ENCODE measurements around the gene LRPAP1. TPM values are rescaled to one million over a fixed set of nuclear protein-coding genes. Genes with fewer than 3 reads are reported as not detected.

Gene LRPAP1
- total and polyA plus RNA-seq, 2 donors (not counting 1 experiment from before 2014, with no cell fraction given), result 64.6 to 86.8 TPM

- no peaks in the 10 kb centered on the region for H3K9me3 ChIP-seq (ENCODE audit: control extremely low read depth in 1 of 3, control insufficient read depth in 2 of 3, insufficient read depth in 1 of 3, low read length in 2 of 3)
- H3K27ac ChIP-seq (ENCODE audit: low read length in 2 of 2), result no peak overlapping the region
- DNase-seq (no peak), ATAC-seq (ENCODE audit: low read depth) (no peak)
- H3K4me2 ChIP-seq (replicated peaks; ENCODE audit: low read depth, low read length, poor library complexity, severe bottlenecking), result no peak overlapping the region
- Mint-ChIP-seq H3K27ac (no peak overlapping the region), H3K9me3 (ENCODE audit: insufficient read depth) (no peaks in the 10 kb centered on the region), H3K4me3 (no peak overlapping the region), H3K4me1 (no peaks in the 10 kb centered on the region), H3K27me3 (no peaks in the 10 kb centered on the region)
- no peak overlapping the region for H3K9ac ChIP-seq (ENCODE audit: low read length)
- H4K20me1 ChIP-seq (ENCODE audit: control insufficient read depth, insufficient read depth, low read length, poor library complexity, severe bottlenecking), result peaks cover 39% of the 10 kb centered on the region
- peaks cover 0 to 89% of the 10 kb centered on the region in 2 experiments for H3K36me3 ChIP-seq (replicated peaks in 1 of 2; ENCODE audit: control extremely low read depth in 1 of 2, control insufficient read depth in 1 of 2, extremely low read depth in 1 of 2, insufficient read depth in 2 of 2, low read length in 1 of 2)
- H3K4me3 ChIP-seq (ENCODE audit: control extremely low read depth in 1 of 5, extremely low read depth in 1 of 5, insufficient read depth in 1 of 5, low read depth in 2 of 5, low read length in 4 of 5), result no peak overlapping the region
- no peaks in the 10 kb centered on the region for H3K4me1 ChIP-seq (ENCODE audit: control insufficient read depth in 2 of 2, insufficient read depth in 2 of 2, low read length in 2 of 2)
- CTCF ChIA-PET, result no interaction called here
- no peak overlapping the region for H2AFZ ChIP-seq (ENCODE audit: insufficient read depth, low read depth, low read length, poor library complexity, severe bottlenecking)
- H3K27me3 ChIP-seq (replicated peaks in 1 of 4; ENCODE audit: control extremely low read depth in 1 of 4, control insufficient read depth in 3 of 4, insufficient read depth in 4 of 4, low read length in 3 of 4), result no peaks in the 10 kb centered on the region
- intact Hi-C loops (cut with micrococcal nuclease), result no loop called here
- TF ChIP-seq CTCF (IDR thresholded peaks at IDR 0.05) (no peak), EZH2 (IDR thresholded peaks at IDR 0.05; ENCODE audit: borderline replicate concordance, insufficient read depth, low read depth, low read length, poor library complexity, severe bottlenecking) (no peak)
- peaks cover 7% of the 10 kb centered on the region for H3K79me2 ChIP-seq (ENCODE audit: control insufficient read depth, insufficient read depth, low read length)
- POLR2A ChIA-PET, result no interaction called here
- 97% methylated on average over 29 of the region's 29 CpGs for WGBS (ENCODE audit: insufficient coverage)
These were observed 15.1 kb downstream of the LRPAP1 start for GRCh38 chr4:3516836-3517730.
